ENCODE results near the gene ARL8B. TPM values are rescaled to one million over a fixed set of nuclear protein-coding genes. Genes with fewer than 3 reads are reported as not detected.
"Not testable (repeated sequence)": the region's sequence is repeated elsewhere in the genome, so short reads cannot be mapped to it uniquely, and the experiment has no call there.

ARL8B gene
- total RNA-seq, 4 donors from 2014 or later, result 44.2 to 64.8 (median 49.9) TPM

DNA sequence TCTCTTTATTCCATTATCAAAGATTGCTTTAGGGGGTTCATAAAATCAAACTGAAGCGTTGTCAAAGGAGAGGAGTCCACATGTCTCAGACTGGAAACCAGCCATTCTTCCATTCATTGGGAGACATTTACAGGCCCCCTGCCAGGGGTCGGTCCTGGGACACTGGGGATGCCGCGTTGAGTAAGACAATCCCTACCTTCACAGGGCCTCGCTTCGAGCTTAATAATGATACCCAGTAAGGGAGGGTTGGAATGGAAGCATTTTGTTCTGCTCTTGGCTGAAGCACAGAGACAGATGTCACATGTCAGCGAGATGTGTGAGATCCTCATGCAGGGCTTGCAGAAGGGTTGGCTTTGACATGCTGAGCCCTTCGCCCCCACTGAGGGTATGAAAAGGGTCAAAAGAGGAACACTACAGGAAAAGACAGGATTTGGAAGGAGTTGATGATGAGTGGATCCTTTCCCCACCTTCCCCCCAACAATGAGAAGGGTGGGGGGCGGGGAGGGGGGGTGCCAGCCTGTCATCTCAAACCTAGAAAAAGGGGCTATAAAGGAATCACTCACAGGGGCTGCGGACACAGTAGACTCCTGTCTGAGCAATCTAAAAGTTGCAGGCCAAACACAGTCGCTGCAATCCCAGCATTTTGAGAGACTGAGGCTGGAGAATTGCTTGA lies 25.6 kb upstream of the ARL8B start:
- no peak for ATAC-seq (ENCODE audit: low FRiP score)
- DNase-seq (ENCODE audit: low spot score), result no peak
- TF ChIP-seq, protein P1, sequence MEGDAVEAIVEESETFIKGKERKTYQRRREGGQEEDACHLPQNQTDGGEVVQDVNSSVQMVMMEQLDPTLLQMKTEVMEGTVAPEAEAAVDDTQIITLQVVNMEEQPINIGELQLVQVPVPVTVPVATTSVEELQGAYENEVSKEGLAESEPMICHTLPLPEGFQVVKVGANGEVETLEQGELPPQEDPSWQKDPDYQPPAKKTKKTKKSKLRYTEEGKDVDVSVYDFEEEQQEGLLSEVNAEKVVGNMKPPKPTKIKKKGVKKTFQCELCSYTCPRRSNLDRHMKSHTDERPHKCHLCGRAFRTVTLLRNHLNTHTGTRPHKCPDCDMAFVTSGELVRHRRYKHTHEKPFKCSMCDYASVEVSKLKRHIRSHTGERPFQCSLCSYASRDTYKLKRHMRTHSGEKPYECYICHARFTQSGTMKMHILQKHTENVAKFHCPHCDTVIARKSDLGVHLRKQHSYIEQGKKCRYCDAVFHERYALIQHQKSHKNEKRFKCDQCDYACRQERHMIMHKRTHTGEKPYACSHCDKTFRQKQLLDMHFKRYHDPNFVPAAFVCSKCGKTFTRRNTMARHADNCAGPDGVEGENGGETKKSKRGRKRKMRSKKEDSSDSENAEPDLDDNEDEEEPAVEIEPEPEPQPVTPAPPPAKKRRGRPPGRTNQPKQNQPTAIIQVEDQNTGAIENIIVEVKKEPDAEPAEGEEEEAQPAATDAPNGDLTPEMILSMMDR (IDR thresholded peaks at IDR 0.05), result no peak

DNA sequence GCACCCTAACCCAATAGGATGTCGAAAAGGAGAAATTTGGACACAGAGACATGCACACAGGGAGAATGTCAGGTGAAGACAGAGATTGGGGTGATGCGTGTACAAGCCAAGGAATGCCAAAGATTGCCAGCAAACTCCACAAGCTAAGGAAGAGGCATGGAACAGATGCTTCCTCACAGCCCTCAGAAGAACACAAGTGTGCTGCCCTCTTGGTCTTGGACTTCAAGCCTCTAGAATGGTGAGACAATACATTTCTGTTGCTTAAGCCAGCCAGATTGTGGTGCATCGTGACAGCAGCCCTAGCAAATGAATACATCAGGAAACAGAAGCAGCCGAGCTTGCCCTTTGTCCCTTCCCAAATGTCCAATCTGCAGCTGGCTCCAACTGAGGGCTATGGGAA lies 23.7 kb upstream of the ARL8B start:
- ATAC-seq (ENCODE audit: low FRiP score) (no peak), DNase-seq (ENCODE audit: low spot score) (no peak)
- TF ChIP-seq, protein P1 (IDR thresholded peaks at IDR 0.05), result no peak

DNA sequence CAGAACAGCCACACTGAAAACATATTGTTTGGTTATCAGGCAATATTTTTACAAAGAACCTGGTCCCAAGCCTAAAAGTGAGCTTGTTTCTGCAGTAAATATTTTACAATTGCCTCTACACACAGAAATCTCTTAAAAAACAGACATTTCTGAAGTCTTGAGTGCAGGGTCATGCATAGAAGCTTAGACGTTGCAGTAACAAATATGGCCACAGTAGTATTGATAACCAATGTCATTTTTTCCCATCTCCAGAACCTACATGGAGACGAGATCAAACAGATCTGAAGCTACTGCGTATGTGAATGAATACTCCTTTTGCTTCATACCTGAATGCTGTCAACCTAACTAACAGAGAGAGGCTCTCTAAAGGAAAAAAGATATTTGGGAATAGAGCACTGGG lies 19.6 kb upstream of the ARL8B start:
- ATAC-seq (ENCODE audit: low FRiP score) (no peak), DNase-seq (ENCODE audit: low spot score) (no peak)
- TF ChIP-seq, protein P1 (IDR thresholded peaks at IDR 0.05), result no peak

DNA sequence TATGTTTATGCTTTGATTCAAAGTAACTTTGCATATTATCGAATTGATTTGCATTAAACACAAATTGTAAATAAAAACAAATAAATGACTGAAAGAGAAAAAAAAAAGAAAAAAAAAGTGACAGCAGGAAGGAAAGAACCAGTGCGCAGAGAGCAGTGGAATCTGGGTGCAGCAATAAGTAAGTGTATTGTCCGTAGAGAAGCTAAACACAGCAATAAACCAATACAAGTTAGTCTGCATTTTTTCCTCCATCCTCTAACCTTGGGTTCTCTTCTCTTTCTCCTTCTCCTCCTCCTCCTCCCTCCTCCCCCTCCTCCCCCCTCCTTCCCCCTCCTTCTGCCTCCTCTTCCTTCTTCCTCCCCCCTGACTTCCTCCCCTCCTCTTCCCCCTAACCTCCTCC lies 18.3 kb upstream of the ARL8B start:
- TF ChIP-seq, protein P1 (IDR thresholded peaks at IDR 0.05), result no peak
- DNase-seq (ENCODE audit: low spot score) (no peak), ATAC-seq (ENCODE audit: low FRiP score) (no peak)

DNA sequence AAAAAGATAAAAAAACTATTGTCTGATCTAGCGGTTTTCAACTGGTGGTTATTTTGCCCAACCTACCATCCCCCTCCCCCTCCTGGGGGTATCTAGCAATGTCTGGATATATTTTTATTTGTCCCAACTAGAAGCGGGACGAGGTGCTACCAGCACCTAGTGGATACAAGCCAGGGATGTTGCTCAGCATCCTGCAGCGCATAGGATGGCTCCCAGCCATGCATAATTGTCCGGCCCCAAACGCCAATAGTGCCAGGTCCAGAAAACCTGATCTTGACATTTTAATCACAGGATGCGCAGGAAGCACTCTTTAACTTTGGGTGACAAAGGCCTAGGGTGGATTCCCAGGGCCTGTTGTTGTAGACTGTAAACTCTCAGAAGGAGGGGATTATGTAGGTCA lies 17.0 kb upstream of the ARL8B start:
- TF ChIP-seq, protein P1 (IDR thresholded peaks at IDR 0.05), result no peak
- ATAC-seq (ENCODE audit: low FRiP score), result no peak
- DNase-seq (ENCODE audit: low spot score), result no peak

DNA sequence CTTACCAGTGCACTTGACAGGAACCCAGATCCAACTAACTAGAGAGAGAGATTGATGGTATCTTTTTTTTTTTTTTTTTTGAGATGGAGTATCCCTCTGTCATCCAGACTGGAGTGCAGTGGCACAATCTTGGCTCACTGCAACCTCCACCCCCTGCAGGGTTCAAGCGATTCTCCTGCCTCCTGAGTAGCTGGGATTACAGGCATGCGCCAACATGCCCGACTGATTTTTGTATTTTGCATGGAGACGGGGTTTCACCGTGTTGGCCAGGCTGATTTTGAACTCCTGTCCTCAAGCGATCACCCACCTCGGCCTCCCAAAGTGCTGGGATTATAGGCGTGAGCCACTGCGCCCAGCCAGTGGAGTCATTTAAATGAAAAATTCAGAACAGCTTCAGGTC lies 15.7 kb upstream of the ARL8B start:
- DNase-seq (ENCODE audit: low spot score); ATAC-seq (ENCODE audit: low FRiP score): not testable (repeated sequence)

DNA sequence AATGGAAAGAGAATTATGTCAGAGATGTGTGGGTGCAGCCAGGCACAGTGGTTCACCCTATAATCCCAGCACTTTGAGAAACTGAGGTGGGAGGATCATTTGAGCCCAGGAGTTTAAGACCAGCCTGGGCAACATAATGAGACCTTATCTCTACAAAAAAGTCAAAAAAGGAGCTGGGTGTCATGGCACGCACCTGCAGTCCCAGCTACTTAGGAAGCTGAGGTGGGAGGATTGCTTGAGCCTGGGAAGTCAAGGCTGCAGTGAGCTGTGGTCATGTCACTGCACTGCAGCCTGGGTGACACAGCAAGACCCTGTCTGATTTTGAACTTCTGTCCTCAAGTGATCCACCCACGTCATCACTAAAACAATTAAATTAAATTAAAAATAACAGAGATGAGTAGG lies 15.2 kb upstream of the ARL8B start:
- not testable (repeated sequence) for DNase-seq (ENCODE audit: low spot score); ATAC-seq (ENCODE audit: low FRiP score)

DNA sequence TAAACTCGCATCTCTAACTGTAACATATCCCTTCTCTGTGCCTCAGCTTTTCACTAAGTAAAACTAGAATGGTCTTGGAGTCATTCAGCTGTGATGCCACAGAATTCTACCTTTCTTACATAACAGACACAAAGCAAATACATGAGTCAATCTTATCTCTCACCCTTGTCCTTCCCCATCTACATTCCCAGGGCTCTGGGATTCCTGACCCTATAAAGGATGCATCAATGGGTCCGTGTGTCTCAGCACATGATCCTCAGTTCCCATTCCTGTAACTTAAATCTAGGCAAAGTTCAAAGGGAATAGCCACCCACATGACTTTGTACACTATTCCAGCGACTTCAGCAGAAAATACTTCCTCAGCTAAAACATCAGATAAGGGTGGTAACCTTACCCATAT lies 11.8 kb upstream of the ARL8B start:
- TF ChIP-seq, protein P1 (IDR thresholded peaks at IDR 0.05), result no peak
- DNase-seq (ENCODE audit: low spot score), result no peak
- no peak for ATAC-seq (ENCODE audit: low FRiP score)

Data from omental fat pad (tissue), 4 donors.